Activated T-cell treated with anti-CD3 and anti-CD28 coated beads, Interleukin-2, amount 50 U/mL, for 72 hours (primary cell): ENCODE data around the gene GPAM. TPM values are rescaled to one million over a fixed set of nuclear protein-coding genes. Genes with fewer than 3 reads are reported as not detected.

ENCODE experiments used
- ATAC-seq, 2 donors: fragments of 150-1000 bp; cut with Tn5 transposase; replicated peaks in 1 of 2; 2 replicates each; pipeline ENCODE4 v1.10.0; 2021; ENCODE audit warnings: moderate library complexity in 2 of 2, mild to moderate bottlenecking in 1 of 2
- DNase-seq, 2 donors: peaks; one replicate each; pipeline ENCODE4 v3.0.0; 2021 to 2022; ENCODE audit warnings: mixed read lengths in 1 of 2
- H3K27ac Mint-ChIP-seq: one replicate; pipeline ENCODE4 v1.8.0; 2022; ENCODE audit warnings: mild to moderate bottlenecking, moderate library complexity, mixed read lengths
- H3K27me3 Mint-ChIP-seq: one replicate; pipeline ENCODE4 v1.8.0; 2022; ENCODE audit warnings: low read depth, mixed read lengths
- H3K36me3 Mint-ChIP-seq, 2 donors: one replicate each; pipeline ENCODE4 v1.8.0; 2022; ENCODE audit warnings: mixed read lengths in 2 of 2, mild to moderate bottlenecking in 1 of 2; ENCODE audit not compliant: insufficient read depth in 2 of 2
- H3K4me1 Mint-ChIP-seq: one replicate; pipeline ENCODE4 v1.8.0; 2022; ENCODE audit warnings: low read depth, mixed read lengths
- H3K4me3 Mint-ChIP-seq, 2 donors: one replicate each; pipeline ENCODE4 v1.8.0; 2022; ENCODE audit warnings: mild to moderate bottlenecking in 2 of 2, mixed read lengths in 2 of 2, moderate library complexity in 2 of 2
- H3K9me3 Mint-ChIP-seq, 2 donors: one replicate each; pipeline ENCODE4 v1.8.0; 2022; ENCODE audit warnings: mixed read lengths in 2 of 2
- total RNA-seq, 2 donors: library from RNA; stranded (reverse); gene quantifications; one replicate each; pipeline ENCODE4 v1.2.3, GENCODE V29; 2022

The GPAM gene
- total RNA-seq, 2 donors from 2014 or later = 8.1 to 10.6 TPM

DNA sequence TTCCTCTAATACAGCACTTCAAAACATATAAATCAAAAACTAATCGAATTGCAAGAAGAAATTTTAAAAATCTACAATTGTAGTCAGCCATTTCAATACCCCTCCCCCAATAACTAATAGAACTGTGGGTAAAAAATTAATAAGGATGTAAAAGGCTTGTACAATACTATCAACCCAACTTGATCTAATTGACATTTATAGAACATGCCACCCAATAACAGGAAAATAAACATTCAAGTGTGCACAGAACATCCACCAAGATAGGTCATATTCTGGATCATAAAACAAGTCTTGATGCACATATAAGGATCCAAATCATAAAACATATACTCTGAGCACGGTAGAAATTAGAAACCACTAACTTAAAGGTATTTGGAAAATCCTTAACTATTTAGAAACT, 4.0 kb upstream of the GPAM start:
- Mint-ChIP-seq H3K27me3 (peaks cover 18% of the 10 kb centered on the region), H3K27ac (no peak overlapping the region), H3K9me3 (peaks cover 7 to 10% of the 10 kb centered on the region in 2 donors), H3K36me3 (peaks cover 8 to 13% of the 10 kb centered on the region in 2 donors), H3K4me1 (peaks cover 15% of the 10 kb centered on the region), H3K4me3 (no peak overlapping the region)
- ATAC-seq = no peak
- DNase-seq = no peak

DNA sequence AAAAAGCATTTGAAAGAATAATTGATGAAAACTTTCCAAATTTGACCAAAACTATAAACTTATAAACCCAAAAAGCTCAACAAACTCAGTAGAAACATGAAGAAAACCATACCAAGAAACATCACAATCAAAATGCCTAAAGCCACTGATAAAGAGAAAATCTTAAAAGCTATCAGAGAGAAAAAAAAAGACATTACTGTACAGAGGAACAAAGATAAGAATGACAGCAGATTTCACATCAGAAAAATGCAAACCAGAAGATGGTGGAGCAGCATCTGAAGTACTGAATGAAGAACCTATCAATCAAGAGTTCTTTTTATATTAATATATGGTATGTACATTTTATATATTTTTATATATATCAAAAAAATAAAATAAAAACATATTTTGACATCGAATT, 2.4 kb upstream of the GPAM start:
- ATAC-seq (no peak), DNase-seq (no peak)
- Mint-ChIP-seq H3K27ac (no peak overlapping the region), H3K27me3 (peaks cover 13% of the 10 kb centered on the region), H3K9me3 (peaks cover 7 to 10% of the 10 kb centered on the region in 2 donors), H3K4me1 (peaks cover 21% of the 10 kb centered on the region), H3K4me3 (peak overlapping the region in 1 of 2 donors; percentile 90), H3K36me3 (peaks cover 8 to 13% of the 10 kb centered on the region in 2 donors)

DNA sequence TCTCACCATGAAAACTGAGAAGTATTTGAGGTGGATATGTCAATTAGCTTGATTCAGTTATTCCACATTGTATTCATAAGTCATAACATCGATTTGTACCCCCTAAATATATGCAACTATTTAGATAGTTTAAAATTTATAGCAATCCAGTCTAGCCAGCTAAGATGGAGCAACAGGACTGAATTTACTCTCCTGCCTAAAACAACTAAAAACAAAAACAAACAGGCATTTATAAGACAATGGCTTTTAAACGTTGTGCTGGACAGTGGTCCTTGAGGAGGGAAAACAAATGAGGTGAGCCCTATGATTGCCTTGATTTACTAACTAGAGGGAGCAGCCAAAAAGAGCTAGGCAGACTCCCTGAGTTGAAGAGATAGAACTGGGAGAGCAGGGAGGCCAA, 814 bp upstream of the GPAM start:
- H3K9me3 Mint-ChIP-seq = peaks cover 7 to 10% of the 10 kb centered on the region in 2 donors
- ATAC-seq = no peak
- no peak for DNase-seq
- H3K36me3 Mint-ChIP-seq = peaks cover 8 to 13% of the 10 kb centered on the region in 2 donors
- peaks cover 21% of the 10 kb centered on the region for H3K4me1 Mint-ChIP-seq
- peak overlapping the region; percentile 90 to 95 for H3K4me3 Mint-ChIP-seq
- H3K27ac Mint-ChIP-seq = peak overlapping the region; percentile 79
- peaks cover 10% of the 10 kb centered on the region for H3K27me3 Mint-ChIP-seq

DNA sequence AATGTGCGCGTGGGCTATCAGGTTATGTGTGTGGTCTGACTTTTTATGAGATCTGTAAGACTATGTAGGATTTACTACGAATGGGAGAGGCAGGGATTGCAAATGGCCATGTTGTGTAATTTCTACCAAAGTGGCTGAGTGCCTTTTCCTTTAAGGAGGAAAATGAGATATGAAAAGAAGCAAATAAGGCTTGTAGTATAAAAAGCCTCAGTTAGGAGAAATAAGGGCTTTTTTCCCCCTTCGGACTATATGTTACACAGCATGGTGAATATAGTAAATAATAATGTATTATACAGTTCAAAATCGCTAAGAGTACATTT, 447 bp upstream of the GPAM start:
- Mint-ChIP-seq H3K9me3 (peaks cover 7 to 10% of the 10 kb centered on the region in 2 donors), H3K4me1 (peaks cover 21% of the 10 kb centered on the region), H3K4me3 (peak overlapping the region; percentile 90 to 95), H3K36me3 (peaks cover 8 to 13% of the 10 kb centered on the region in 2 donors), H3K27me3 (peaks cover 7% of the 10 kb centered on the region), H3K27ac (peak overlapping the region; percentile 79)
- no peak for DNase-seq
- ATAC-seq = no peak

DNA sequence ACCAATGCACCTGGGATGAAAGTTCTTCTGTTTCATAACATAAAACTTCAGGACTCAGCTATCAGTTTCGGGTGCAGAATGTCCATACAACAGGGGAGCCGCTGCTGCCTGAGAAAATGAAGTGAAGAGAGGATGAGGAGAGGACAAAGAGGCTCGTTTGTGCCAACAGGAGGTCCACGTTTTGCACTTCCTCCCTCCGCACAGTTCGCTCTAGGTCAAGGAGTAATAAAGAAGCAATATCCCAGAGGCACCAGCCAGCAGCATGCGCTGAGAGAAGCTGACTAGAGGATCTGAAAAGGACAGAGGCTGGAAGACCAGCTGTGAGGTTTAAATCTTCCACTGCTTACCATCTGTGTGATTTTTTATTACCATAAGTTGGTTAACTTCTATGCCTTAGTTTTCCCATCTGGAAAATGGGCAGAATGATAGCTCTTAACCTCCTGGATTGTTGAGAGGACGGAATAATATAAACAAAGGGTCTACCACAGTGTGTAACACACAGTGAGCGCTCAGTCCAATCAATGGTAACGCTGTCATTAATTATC, 709 bp downstream of the GPAM start:
- peaks cover 8 to 17% of the 10 kb centered on the region in 2 donors for H3K36me3 Mint-ChIP-seq
- H3K27ac Mint-ChIP-seq = peak overlapping the region; percentile 63
- peaks cover 21% of the 10 kb centered on the region for H3K4me1 Mint-ChIP-seq
- no peak for ATAC-seq
- no peak for DNase-seq
- peaks cover 7 to 10% of the 10 kb centered on the region in 2 donors for H3K9me3 Mint-ChIP-seq
- H3K27me3 Mint-ChIP-seq = peaks cover 7% of the 10 kb centered on the region
- H3K4me3 Mint-ChIP-seq = peak overlapping the region; percentile 90 to 95

DNA sequence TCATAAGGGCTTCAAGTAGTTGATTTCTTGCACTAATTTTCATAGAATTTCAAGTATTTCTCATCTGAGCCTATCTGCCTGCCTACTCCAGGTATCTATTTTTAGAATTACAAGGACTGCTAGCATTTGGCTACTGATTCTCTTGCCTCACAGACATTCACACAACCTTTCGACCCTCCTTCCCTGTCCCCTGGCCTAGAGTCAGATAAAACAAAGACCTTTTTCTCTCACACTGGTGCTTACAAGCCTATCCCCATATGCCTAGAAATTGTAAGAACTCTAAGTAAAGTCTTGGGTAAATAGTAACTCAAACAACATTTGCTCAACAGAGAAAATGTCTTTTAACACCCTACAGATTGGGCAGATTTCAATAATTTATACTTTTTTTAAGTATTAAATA, 6.3 kb downstream of the GPAM start:
- no peak for DNase-seq
- no peaks in the 10 kb centered on the region for H3K9me3 Mint-ChIP-seq
- H3K4me3 Mint-ChIP-seq = no peak overlapping the region
- no peak overlapping the region for H3K27ac Mint-ChIP-seq
- ATAC-seq = no peak
- H3K4me1 Mint-ChIP-seq = peaks cover 4% of the 10 kb centered on the region
- H3K27me3 Mint-ChIP-seq = no peaks in the 10 kb centered on the region
- peaks cover 3 to 6% of the 10 kb centered on the region in 2 donors for H3K36me3 Mint-ChIP-seq

DNA sequence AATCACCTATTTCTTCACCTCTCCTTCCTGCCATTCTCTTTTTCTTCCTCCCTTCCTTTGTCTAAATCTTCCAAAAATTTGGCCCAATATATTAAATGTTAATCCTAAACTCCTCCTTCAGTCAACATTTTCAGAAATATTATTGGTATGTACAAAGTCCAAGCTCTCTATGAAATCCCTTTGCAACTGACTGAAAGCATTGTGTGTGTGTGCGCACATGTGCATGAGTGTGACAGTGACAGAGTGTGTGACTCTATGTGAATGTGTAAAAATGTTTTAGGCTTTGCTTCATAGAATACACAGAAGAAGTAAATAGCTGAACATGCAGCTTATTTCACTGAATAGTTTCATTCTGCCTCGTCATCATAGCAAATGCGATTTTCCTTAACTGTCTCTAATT, 7.0 kb downstream of the GPAM start:
- DNase-seq (no peak), ATAC-seq (no peak)
- peaks cover 3 to 10% of the 10 kb centered on the region in 2 donors for H3K36me3 Mint-ChIP-seq
- no peaks in the 10 kb centered on the region for H3K9me3 Mint-ChIP-seq
- H3K27me3 Mint-ChIP-seq = no peaks in the 10 kb centered on the region
- no peak overlapping the region for H3K27ac Mint-ChIP-seq
- no peak overlapping the region for H3K4me3 Mint-ChIP-seq
- H3K4me1 Mint-ChIP-seq = no peaks in the 10 kb centered on the region

DNA sequence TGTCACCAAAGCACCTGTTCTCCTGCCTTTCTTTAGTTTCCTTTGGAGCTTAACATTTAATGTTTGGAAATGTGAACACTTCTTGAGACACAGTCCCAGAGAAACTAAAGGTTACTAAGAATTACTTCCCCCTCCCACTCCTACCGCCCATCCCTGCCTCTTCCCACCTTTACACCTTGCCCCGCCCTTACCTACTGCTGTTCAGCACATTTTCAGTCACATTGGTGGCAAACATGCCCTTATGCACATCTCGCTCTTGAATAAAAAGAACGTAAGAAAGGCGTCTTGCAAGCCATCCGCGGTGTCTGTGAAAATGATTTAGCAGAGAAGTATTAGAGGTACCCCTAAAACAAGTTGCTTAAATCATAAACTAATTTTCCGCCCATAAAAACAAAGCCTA, 8.2 kb downstream of the GPAM start:
- Mint-ChIP-seq H3K36me3 (peaks cover 3 to 15% of the 10 kb centered on the region in 2 donors), H3K4me3 (no peak overlapping the region), H3K9me3 (no peaks in the 10 kb centered on the region), H3K27ac (no peak overlapping the region), H3K4me1 (no peaks in the 10 kb centered on the region), H3K27me3 (no peaks in the 10 kb centered on the region)
- no peak for DNase-seq
- no peak for ATAC-seq

DNA sequence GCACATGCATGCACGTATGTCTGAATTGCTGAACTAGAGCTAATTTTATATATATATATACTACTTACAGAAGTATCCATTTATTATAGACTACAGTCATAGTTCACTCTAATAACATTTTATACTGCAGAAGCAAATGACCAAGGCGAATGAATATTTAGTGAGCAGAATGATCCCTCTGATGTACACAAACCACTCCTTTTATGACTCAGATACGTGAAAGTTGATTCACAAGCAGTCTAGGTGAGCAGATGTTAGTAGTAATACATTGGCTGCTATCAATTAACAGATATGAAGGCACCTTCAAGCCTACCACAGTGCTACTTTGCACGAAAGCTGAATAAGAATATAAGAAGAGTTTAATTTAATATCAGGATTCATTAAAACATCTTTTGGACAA, 10.4 kb downstream of the GPAM start:
- ATAC-seq = no peak
- no peak for DNase-seq
- Mint-ChIP-seq H3K9me3 (no peaks in the 10 kb centered on the region), H3K27me3 (no peaks in the 10 kb centered on the region), H3K4me1 (no peaks in the 10 kb centered on the region), H3K4me3 (no peak overlapping the region), H3K27ac (no peak overlapping the region), H3K36me3 (peaks cover 5 to 16% of the 10 kb centered on the region in 2 donors)

DNA sequence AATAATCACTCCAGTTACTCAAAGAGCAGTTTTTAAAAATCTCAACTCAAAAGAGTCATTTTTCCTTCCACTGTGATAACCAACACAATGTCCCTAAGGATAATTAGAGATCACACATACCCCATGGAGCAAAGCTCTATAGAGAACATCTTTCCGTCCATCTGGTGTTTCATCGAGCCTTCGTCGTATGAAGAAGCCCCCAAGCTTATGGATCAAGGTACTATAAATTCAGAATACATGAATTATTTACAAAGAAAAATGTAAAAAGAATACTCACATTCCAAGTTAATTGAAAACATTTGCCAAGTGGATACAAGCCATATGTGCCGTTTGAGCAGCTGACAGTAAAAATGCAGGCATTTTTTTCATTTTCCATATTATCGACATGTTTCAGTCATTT, 14.8 kb downstream of the GPAM start:
- Mint-ChIP-seq H3K36me3 (peaks cover 2 to 15% of the 10 kb centered on the region in 2 donors), H3K27me3 (no peaks in the 10 kb centered on the region)

DNA sequence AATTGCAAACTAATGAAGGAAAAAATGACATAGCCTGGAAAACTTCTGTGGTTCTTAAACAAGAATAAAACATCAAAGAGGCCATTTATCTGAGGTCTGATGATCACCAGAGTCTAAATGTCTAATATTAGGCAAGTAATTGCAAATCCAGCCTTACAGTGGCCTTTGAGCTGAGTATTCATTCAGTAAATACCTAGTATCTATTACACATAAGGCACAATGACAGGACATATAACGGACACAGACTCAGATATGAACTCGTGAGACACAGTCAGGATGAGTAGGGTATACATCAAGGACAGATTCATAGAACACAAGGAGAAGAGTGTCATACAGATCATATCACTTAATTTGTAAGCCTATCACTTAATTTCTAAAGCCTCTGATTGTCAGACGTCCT, 16.8 kb downstream of the GPAM start:
- no peaks in the 10 kb centered on the region for H3K9me3 Mint-ChIP-seq
- no peaks in the 10 kb centered on the region for H3K27me3 Mint-ChIP-seq

More for the DNA sequence above, 14.8 kb downstream of the GPAM start:
- ATAC-seq (no peak), DNase-seq (no peak)
- Mint-ChIP-seq H3K4me3 (no peak overlapping the region), H3K27ac (no peak overlapping the region), H3K9me3 (no peaks in the 10 kb centered on the region), H3K4me1 (no peaks in the 10 kb centered on the region)

DNA sequence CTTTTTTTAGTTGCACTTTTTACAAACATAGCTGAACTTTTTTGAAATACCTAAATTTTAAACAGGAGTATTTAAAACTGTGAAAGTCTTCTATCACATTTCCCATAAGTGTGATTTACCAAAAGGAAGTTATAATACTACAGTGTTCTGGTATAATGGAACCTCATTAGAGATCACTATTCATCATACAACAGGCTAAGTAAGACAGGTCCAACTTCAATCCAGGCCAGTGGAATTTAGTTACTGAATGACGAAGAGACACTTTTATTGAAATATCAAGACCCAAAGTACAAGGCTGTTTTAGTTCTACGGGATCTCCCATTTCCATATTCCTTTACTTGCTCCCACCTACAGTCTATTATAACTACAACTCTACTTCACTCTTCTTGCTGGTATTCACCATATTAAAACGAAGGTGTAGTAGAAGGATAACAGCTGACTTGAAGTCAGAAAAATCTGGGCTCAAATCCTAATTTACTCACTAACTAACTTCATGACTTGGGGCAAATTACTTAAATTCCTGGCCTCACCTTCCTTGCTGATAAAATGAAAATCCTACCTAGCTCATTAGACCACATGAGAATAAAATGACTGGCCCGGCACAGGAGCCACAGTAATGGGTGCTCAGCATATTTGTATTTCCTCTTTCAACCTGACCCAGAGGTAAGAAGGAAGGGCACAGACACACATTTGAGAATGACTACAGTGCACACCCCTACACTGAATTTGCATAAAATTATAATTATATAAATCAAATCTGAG, 21.6 kb downstream of the GPAM start:
- Mint-ChIP-seq H3K27me3 (no peaks in the 10 kb centered on the region), H3K36me3 (peaks cover 0 to 21% of the 10 kb centered on the region in 2 donors), H3K4me3 (no peak overlapping the region), H3K9me3 (no peaks in the 10 kb centered on the region), H3K27ac (no peak overlapping the region), H3K4me1 (no peaks in the 10 kb centered on the region)
- DNase-seq (no peak), ATAC-seq (no peak)

More for the DNA sequence above, 16.8 kb downstream of the GPAM start:
- ATAC-seq (no peak), DNase-seq (no peak)
- no peak overlapping the region for H3K4me3 Mint-ChIP-seq
- H3K36me3 Mint-ChIP-seq = peaks cover 2 to 18% of the 10 kb centered on the region in 2 donors
- no peak overlapping the region for H3K27ac Mint-ChIP-seq
- H3K4me1 Mint-ChIP-seq = no peaks in the 10 kb centered on the region

DNA sequence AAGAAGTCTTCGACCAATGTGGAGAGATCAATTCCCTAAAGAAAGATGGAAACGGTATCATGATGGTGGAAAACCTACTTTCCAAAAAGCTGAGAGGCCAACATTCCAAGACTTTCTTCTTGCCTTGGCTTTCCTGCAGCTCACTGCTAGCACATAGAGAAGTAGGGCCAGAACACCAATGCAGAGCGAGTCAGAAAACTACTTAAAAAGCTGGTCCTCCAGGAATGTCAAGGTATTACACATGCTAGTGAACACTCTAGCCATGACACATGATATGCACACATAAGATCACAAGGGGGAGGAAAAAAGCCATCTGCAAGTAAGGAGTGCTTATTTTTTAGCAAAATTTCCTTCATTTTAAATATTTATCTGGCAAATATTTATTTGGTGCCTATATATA, 22.7 kb downstream of the GPAM start:
- H3K27ac Mint-ChIP-seq = no peak overlapping the region
- no peak for ATAC-seq
- H3K4me1 Mint-ChIP-seq = no peaks in the 10 kb centered on the region
- H3K27me3 Mint-ChIP-seq = no peaks in the 10 kb centered on the region
- H3K9me3 Mint-ChIP-seq = no peaks in the 10 kb centered on the region
- no peak for DNase-seq
- peaks cover 0 to 21% of the 10 kb centered on the region in 2 donors for H3K36me3 Mint-ChIP-seq
- no peak overlapping the region for H3K4me3 Mint-ChIP-seq

DNA sequence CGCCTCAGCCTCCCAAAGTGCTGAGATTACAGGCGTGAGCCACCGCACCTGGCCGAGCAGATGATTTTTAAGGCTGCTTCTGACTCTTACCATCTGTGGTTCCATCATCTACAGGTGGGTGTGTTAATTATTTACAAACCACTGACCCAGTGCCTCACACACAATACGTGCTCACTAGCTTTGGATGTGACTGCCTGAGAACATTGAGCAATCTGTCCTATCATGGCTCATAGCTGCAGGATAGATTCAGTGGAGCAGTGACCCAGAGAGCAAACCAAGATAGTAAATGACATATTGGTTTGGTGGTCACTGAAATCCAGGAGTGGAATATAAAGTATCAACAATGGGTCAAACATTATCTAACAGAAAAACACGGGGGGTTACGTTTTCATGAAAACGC, 24.1 kb downstream of the GPAM start:
- Mint-ChIP-seq H3K36me3 (peaks cover 0 to 26% of the 10 kb centered on the region in 2 donors), H3K27ac (no peak overlapping the region), H3K4me1 (no peaks in the 10 kb centered on the region), H3K4me3 (no peak overlapping the region), H3K27me3 (no peaks in the 10 kb centered on the region), H3K9me3 (no peaks in the 10 kb centered on the region)
- no peak for ATAC-seq
- DNase-seq = no peak
